Measurements from ENCODE around the gene SFMBT2.
A peak's percentile ranks its signal among the peaks of the same experiment; 100 is the strongest.
"Not testable (repeated sequence)": the region's sequence is repeated elsewhere in the genome, so short reads cannot be mapped to it uniquely, and the experiment has no call there.

Gene SFMBT2

GRCh38 chr10:7182327-7182726 lies 228.5 kb downstream of the SFMBT2 start:
- DNase-seq, H3K4me3 Mint-ChIP-seq, H3K27me3 Mint-ChIP-seq, ATAC-seq, H3K27ac Mint-ChIP-seq: not testable (repeated sequence)
- peaks cover 75% of the 10 kb centered on the region for H3K36me3 Mint-ChIP-seq (ENCODE audit: low read depth)
- peaks cover 56% of the 10 kb centered on the region for H3K4me1 Mint-ChIP-seq
- peaks cover 32% of the 10 kb centered on the region for H3K9me3 Mint-ChIP-seq

GRCh38 chr10:7181420-7181819 lies 229.4 kb downstream of the SFMBT2 start:
- Mint-ChIP-seq H3K9me3 (peaks cover 32% of the 10 kb centered on the region), H3K27me3 (no peaks in the 10 kb centered on the region), H3K36me3 (ENCODE audit: low read depth) (peaks cover 76% of the 10 kb centered on the region), H3K4me1 (peaks cover 47% of the 10 kb centered on the region), H3K4me3 (no peak overlapping the region), H3K27ac (no peak overlapping the region)
- DNase-seq: no peak
- peak; percentile 60 for ATAC-seq

GRCh38 chr10:7179536-7179935 lies 231.3 kb downstream of the SFMBT2 start:
- Mint-ChIP-seq H3K4me1 (peaks cover 29% of the 10 kb centered on the region), H3K27me3 (no peaks in the 10 kb centered on the region), H3K4me3 (no peak overlapping the region), H3K9me3 (peaks cover 27% of the 10 kb centered on the region), H3K36me3 (ENCODE audit: low read depth) (peaks cover 78% of the 10 kb centered on the region), H3K27ac (no peak overlapping the region)
- ATAC-seq (no peak), DNase-seq (no peak)

GRCh38 chr10:7173948-7174347 lies 236.9 kb downstream of the SFMBT2 start:
- Mint-ChIP-seq H3K4me3 (no peak overlapping the region), H3K36me3 (ENCODE audit: low read depth) (peaks cover 64% of the 10 kb centered on the region), H3K27me3 (no peaks in the 10 kb centered on the region)

GRCh38 chr10:7171825-7172224 lies 239.0 kb downstream of the SFMBT2 start:
- Mint-ChIP-seq H3K4me1 (no peaks in the 10 kb centered on the region), H3K9me3 (peaks cover 5% of the 10 kb centered on the region), H3K27me3 (no peaks in the 10 kb centered on the region), H3K36me3 (ENCODE audit: low read depth) (peaks cover 54% of the 10 kb centered on the region), H3K27ac (no peak overlapping the region), H3K4me3 (no peak overlapping the region)
- ATAC-seq (no peak), DNase-seq (no peak)

More at GRCh38 chr10:7173948-7174347, 236.9 kb downstream of the SFMBT2 start:
- Mint-ChIP-seq H3K9me3 (peaks cover 8% of the 10 kb centered on the region), H3K4me1 (no peaks in the 10 kb centered on the region), H3K27ac (no peak overlapping the region)
- no peak for ATAC-seq
- DNase-seq: no peak

- Mint-ChIP-seq H3K27me3 (no peaks in the 10 kb centered on the region), H3K27ac (no peak overlapping the region), H3K4me1 (no peaks in the 10 kb centered on the region), H3K9me3 (peaks cover 2% of the 10 kb centered on the region), H3K36me3 (ENCODE audit: low read depth) (peaks cover 43% of the 10 kb centered on the region), H3K4me3 (no peak overlapping the region)
- ATAC-seq: no peak
- DNase-seq: no peak
Observed at GRCh38 chr10:7170626-7171322, 240.1 kb downstream of the SFMBT2 start.

- H3K36me3 Mint-ChIP-seq (ENCODE audit: low read depth): peaks cover 37% of the 10 kb centered on the region
- ATAC-seq (no peak), DNase-seq (no peak)
- no peak overlapping the region for H3K27ac Mint-ChIP-seq
- H3K27me3 Mint-ChIP-seq: no peaks in the 10 kb centered on the region
- no peaks in the 10 kb centered on the region for H3K9me3 Mint-ChIP-seq
- H3K4me1 Mint-ChIP-seq: no peaks in the 10 kb centered on the region
- no peak overlapping the region for H3K4me3 Mint-ChIP-seq
Observed at GRCh38 chr10:7168414-7168813, 242.4 kb downstream of the SFMBT2 start.

- H3K4me1 Mint-ChIP-seq: peaks cover under 1% of the 10 kb centered on the region
- ATAC-seq (no peak), DNase-seq (no peak)
- H3K4me3 Mint-ChIP-seq: no peak overlapping the region
- H3K9me3 Mint-ChIP-seq: no peaks in the 10 kb centered on the region
- H3K27me3 Mint-ChIP-seq: no peaks in the 10 kb centered on the region
- H3K36me3 Mint-ChIP-seq (ENCODE audit: low read depth): peaks cover 41% of the 10 kb centered on the region
- H3K27ac Mint-ChIP-seq: peak overlapping the region; percentile 8
Observed at GRCh38 chr10:7165500-7166177, 245.2 kb downstream of the SFMBT2 start.

GRCh38 chr10:7164955-7165354 lies 245.9 kb downstream of the SFMBT2 start:
- H3K4me1 Mint-ChIP-seq: peaks cover 7% of the 10 kb centered on the region
- H3K27me3 Mint-ChIP-seq: no peaks in the 10 kb centered on the region
- H3K9me3 Mint-ChIP-seq: no peaks in the 10 kb centered on the region
- DNase-seq: no peak
- peaks cover 48% of the 10 kb centered on the region for H3K36me3 Mint-ChIP-seq (ENCODE audit: low read depth)
- ATAC-seq: no peak
- H3K4me3 Mint-ChIP-seq: no peak overlapping the region
- no peak overlapping the region for H3K27ac Mint-ChIP-seq

GRCh38 chr10:7162331-7162730 lies 248.5 kb downstream of the SFMBT2 start:
- H3K27me3 Mint-ChIP-seq: no peaks in the 10 kb centered on the region
- peaks cover 51% of the 10 kb centered on the region for H3K36me3 Mint-ChIP-seq (ENCODE audit: low read depth)
- no peak overlapping the region for H3K4me3 Mint-ChIP-seq
- no peak for ATAC-seq
- DNase-seq: no peak
- no peaks in the 10 kb centered on the region for H3K9me3 Mint-ChIP-seq
- no peak overlapping the region for H3K27ac Mint-ChIP-seq
- H3K4me1 Mint-ChIP-seq: peaks cover 22% of the 10 kb centered on the region

- Mint-ChIP-seq H3K9me3 (no peaks in the 10 kb centered on the region), H3K4me3 (no peak overlapping the region), H3K4me1 (peaks cover 28% of the 10 kb centered on the region), H3K27ac (no peak overlapping the region), H3K36me3 (ENCODE audit: low read depth) (peaks cover 52% of the 10 kb centered on the region), H3K27me3 (no peaks in the 10 kb centered on the region)
- ATAC-seq (no peak), DNase-seq (no peak)
Observed at GRCh38 chr10:7161484-7162250, 249.2 kb downstream of the SFMBT2 start.

GRCh38 chr10:7159928-7160327 lies 250.9 kb downstream of the SFMBT2 start:
- Mint-ChIP-seq H3K27me3 (no peaks in the 10 kb centered on the region), H3K27ac (no peak overlapping the region), H3K4me1 (peaks cover 32% of the 10 kb centered on the region), H3K9me3 (no peaks in the 10 kb centered on the region), H3K4me3 (no peak overlapping the region), H3K36me3 (ENCODE audit: low read depth) (peaks cover 51% of the 10 kb centered on the region)
- ATAC-seq (peak; percentile 49), DNase-seq (no peak)

- Mint-ChIP-seq H3K36me3 (ENCODE audit: low read depth) (peaks cover 48% of the 10 kb centered on the region), H3K4me3 (no peak overlapping the region), H3K27ac (no peak overlapping the region), H3K9me3 (no peaks in the 10 kb centered on the region), H3K27me3 (no peaks in the 10 kb centered on the region), H3K4me1 (peaks cover 32% of the 10 kb centered on the region)
- DNase-seq (no peak), ATAC-seq (no peak)
Observed at GRCh38 chr10:7159517-7159916, 251.3 kb downstream of the SFMBT2 start.

- Mint-ChIP-seq H3K4me3 (no peak overlapping the region), H3K4me1 (peaks cover 32% of the 10 kb centered on the region), H3K27ac (no peak overlapping the region), H3K27me3 (no peaks in the 10 kb centered on the region), H3K36me3 (ENCODE audit: low read depth) (peaks cover 37% of the 10 kb centered on the region), H3K9me3 (peaks cover 3% of the 10 kb centered on the region)
- DNase-seq: no peak
- ATAC-seq: no peak
Observed at GRCh38 chr10:7157091-7157490, 253.7 kb downstream of the SFMBT2 start.

- ATAC-seq (no peak), DNase-seq (no peak)
- H3K36me3 Mint-ChIP-seq (ENCODE audit: low read depth): peaks cover 15% of the 10 kb centered on the region
- no peak overlapping the region for H3K4me3 Mint-ChIP-seq
- H3K4me1 Mint-ChIP-seq: peaks cover 16% of the 10 kb centered on the region
- no peaks in the 10 kb centered on the region for H3K27me3 Mint-ChIP-seq
- H3K27ac Mint-ChIP-seq: no peak overlapping the region
- peaks cover 3% of the 10 kb centered on the region for H3K9me3 Mint-ChIP-seq
Observed at GRCh38 chr10:7153750-7154149, 257.1 kb downstream of the SFMBT2 start.
